ENCODE measurements around the gene NEDD4L. TPM values are rescaled to one million over a fixed set of nuclear protein-coding genes. Genes with fewer than 3 reads are reported as not detected.

The NEDD4L gene
- total RNA-seq, 1 experiment from 2014 or later: 31.7 TPM

DNA sequence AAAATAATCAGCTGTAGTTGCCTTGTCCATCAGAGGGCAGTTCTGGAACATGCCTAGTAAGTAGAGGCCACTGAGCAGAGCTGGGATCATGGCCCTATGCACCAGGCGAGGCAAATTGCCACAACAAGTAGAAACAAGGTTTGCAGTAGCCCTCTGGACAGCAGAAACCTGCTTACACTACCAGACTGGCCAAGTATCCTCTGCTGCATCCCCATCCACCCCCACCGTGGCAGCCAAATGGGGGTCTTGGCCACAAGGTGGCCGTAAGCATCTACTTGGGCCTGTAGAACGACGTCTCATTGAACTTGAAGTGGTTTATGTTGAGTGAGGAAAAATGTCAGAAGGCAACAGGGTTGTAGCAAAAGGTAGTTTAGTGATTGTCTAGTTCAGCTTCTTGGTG lies 343.7 kb downstream of the NEDD4L start:
- peaks cover 95% of the 10 kb centered on the region for H3K36me3 ChIP-seq
- H3K27ac ChIP-seq: no peak overlapping the region
- no peaks in the 10 kb centered on the region for H3K9me3 ChIP-seq (replicated peaks)
- H3K4me3 ChIP-seq: no peak overlapping the region
- peak in 1 of 2 experiments; percentile 25 for DNase-seq (ENCODE audit: low read depth in 1 of 2, low spot score in 2 of 2)
- H3K27me3 ChIP-seq (replicated peaks): no peaks in the 10 kb centered on the region
- no peaks in the 10 kb centered on the region for H3K4me1 ChIP-seq (replicated peaks)

DNA sequence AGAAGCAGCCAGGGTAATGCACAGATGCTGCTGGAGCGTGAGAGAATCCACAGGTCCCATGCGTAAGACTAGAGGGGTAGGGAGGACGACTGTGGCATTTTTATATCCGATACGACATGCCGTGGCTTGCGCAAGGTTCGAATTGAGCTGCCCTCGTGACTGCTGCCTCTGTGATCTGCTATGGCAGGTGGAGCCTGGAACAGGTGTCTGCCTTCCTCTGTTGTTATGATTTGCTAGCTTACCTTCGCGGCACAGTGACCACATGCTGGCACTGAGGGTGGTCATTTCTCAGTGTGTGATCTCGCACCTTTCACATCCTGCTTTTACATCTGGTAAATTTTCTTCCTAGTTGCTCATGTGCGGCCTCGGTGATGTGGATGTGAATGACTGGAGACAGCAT lies 344.7 kb downstream of the NEDD4L start:
- Histone ChIP-seq H3K9me3 (replicated peaks) (no peaks in the 10 kb centered on the region), H3K27me3 (replicated peaks) (no peaks in the 10 kb centered on the region), H3K4me3 (no peak overlapping the region), H3K36me3 (peaks cover 95% of the 10 kb centered on the region), H3K4me1 (replicated peaks) (no peaks in the 10 kb centered on the region), H3K27ac (no peak overlapping the region)
- no peak for DNase-seq (ENCODE audit: low read depth in 1 of 2, low spot score in 2 of 2)

DNA sequence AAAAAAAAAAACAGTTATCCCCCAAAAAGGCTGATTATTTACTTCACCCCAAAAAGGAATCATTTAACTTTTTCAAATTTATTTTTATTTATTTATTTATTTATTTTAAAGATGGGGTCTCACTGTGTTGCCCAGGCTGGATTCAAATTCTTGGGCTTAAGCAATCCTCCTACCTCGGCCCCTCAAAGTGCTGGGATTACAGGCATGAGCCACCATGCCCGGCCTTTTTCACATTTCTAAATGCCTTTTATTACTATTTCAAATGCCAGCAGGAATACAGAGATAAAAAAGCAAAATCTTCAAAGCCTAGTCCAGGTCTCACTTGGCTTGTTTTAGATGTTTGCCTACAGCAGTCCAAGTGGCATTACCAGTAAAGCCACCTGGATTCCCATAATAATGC lies 345.7 kb downstream of the NEDD4L start:
- Histone ChIP-seq H3K27me3 (replicated peaks) (no peaks in the 10 kb centered on the region), H3K4me1 (replicated peaks) (no peaks in the 10 kb centered on the region), H3K4me3 (no peak overlapping the region), H3K27ac (no peak overlapping the region), H3K9me3 (replicated peaks) (no peaks in the 10 kb centered on the region), H3K36me3 (peaks cover 95% of the 10 kb centered on the region)
- DNase-seq (ENCODE audit: low read depth in 1 of 2, low spot score in 2 of 2): no peak

DNA sequence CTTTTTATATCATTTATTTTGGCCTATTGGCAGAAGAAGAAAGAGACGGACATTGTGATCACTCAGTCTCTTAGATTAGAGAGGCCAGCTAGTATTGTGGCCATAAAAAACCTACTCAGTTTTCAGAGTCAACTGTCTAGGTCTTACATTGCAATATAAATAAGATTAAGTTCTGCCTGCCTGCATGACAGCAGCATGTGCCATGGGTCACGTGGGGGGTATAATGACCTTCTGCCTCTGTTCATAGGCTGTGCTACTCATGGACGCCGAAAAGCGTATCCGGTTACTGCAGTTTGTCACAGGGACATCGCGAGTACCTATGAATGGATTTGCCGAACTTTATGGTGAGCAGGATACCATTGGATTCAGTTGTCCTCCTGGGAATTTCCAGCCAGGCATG lies 346.4 kb downstream of the NEDD4L start:
- Histone ChIP-seq H3K27me3 (replicated peaks) (no peaks in the 10 kb centered on the region), H3K4me1 (replicated peaks) (no peaks in the 10 kb centered on the region), H3K9me3 (replicated peaks) (no peaks in the 10 kb centered on the region), H3K4me3 (no peak overlapping the region), H3K27ac (no peak overlapping the region), H3K36me3 (peaks cover 94% of the 10 kb centered on the region)
- DNase-seq (ENCODE audit: low read depth in 1 of 2, low spot score in 2 of 2): no peak

DNA sequence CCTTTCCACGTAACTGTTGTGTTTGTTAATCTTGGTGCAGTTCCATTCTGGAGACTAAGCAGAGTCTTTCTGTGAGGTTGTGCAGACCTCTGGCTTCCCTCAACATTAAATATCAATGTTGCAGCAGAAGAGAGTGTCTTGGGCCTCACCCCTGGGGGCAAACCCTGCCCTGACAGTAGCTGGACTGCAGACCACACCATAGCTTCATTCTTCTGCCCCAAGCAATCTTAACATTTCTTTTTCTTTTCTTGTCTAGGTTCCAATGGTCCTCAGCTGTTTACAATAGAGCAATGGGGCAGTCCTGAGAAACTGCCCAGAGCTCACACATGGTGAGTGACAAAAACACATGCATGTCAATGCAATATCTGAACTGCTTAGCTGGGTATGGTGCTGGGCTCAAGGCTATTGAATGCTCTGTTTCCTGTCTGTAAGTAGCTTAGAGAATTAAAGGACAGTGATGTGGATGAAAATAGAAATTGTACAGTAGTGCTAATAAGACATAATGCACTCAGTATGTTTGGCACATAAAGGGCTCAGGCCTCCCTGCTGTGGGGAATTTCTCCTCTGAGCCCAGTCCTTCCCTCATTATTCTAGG lies 347.3 kb downstream of the NEDD4L start:
- H3K4me1 ChIP-seq (replicated peaks): no peaks in the 10 kb centered on the region
- H3K27me3 ChIP-seq (replicated peaks): no peaks in the 10 kb centered on the region
- H3K36me3 ChIP-seq: peaks cover 89% of the 10 kb centered on the region
- no peak for DNase-seq (ENCODE audit: low read depth in 1 of 2, low spot score in 2 of 2)
- H3K9me3 ChIP-seq (replicated peaks): no peaks in the 10 kb centered on the region
- no peak overlapping the region for H3K27ac ChIP-seq
- H3K4me3 ChIP-seq: no peak overlapping the region

DNA sequence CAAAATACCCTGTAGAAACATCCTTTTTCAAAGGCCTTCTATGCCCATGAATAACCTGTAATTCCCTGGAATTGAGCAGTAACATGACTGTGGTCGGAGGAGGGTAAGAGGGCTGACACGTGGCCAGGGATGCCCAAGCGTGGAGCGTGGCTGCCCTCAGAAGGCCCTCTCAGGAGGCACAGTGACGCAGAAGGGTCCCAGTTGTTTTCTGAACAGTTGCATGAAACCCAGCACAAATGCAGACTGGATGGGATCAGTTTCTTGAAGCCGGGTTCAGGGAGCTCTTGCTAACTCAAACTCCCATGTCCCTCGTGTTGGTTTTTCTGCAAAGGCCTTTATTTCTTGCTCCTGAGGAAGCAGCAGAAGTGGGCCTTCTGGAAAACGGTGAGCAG lies 347.9 kb downstream of the NEDD4L start:
- no peaks in the 10 kb centered on the region for H3K27me3 ChIP-seq (replicated peaks)
- H3K9me3 ChIP-seq (replicated peaks): no peaks in the 10 kb centered on the region
- no peak overlapping the region for H3K4me3 ChIP-seq
- DNase-seq (ENCODE audit: low read depth in 1 of 2, low spot score in 2 of 2): no peak
- no peak overlapping the region for H3K27ac ChIP-seq
- no peaks in the 10 kb centered on the region for H3K4me1 ChIP-seq (replicated peaks)
- H3K36me3 ChIP-seq: peaks cover 88% of the 10 kb centered on the region

DNA sequence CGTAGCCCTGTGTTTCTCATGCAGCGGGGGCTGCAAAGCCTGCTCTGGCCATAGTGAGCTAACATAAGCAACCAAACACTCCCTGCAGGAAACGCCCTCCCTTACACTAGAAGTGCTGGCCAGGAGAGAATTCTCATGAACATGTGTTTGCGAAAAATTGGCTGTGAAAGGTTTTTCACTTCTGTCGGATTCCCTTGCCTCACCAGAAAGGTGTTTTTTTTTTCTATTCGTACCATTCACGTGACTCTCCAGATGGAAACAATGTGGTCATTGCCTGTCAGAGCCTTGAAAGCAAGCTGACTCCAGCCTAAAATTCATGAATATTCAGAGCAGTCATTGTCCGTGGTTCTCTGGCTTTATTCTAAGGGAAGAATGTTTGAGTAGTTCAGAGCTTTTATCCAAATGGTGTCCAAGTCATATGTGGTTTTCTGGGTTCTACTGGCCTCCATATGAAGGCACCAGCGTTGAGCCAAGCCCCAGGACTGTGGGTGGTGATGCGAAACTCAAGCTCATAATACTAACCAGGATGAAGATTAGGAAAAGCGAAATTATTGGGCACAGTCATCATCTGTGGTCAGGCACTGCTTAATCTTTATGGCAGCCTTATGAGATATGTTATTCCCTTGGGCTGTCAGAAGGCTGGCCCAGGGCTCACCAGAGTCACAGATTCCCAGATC lies 348.4 kb downstream of the NEDD4L start:
- Histone ChIP-seq H3K4me3 (no peak overlapping the region), H3K27me3 (replicated peaks) (no peaks in the 10 kb centered on the region), H3K36me3 (peaks cover 86% of the 10 kb centered on the region), H3K27ac (no peak overlapping the region), H3K4me1 (replicated peaks) (no peaks in the 10 kb centered on the region), H3K9me3 (replicated peaks) (no peaks in the 10 kb centered on the region)
- DNase-seq (ENCODE audit: low read depth in 1 of 2, low spot score in 2 of 2): no peak

DNA sequence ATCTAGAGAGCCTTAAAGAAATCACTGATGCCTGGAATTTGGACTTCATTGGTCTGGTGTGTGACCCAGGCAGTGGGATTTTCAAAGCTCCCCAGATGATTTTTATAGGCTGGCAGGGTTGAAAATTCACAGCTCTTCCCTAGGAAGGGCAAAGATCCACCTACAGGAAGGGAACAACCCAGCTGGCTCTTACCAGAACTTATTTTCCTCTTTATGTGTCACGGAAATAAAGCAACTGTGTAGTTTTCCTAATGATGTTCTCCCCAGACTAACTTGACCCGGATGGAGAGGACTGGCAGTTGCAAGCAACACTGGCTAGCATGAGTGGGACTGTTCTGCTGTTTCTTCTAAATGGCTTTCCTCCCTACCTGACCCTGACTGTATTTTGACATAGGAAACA lies 349.3 kb downstream of the NEDD4L start:
- no peak for DNase-seq (ENCODE audit: low read depth in 1 of 2, low spot score in 2 of 2)
- Histone ChIP-seq H3K36me3 (peaks cover 82% of the 10 kb centered on the region), H3K4me1 (replicated peaks) (no peaks in the 10 kb centered on the region), H3K9me3 (replicated peaks) (no peaks in the 10 kb centered on the region), H3K27ac (no peak overlapping the region), H3K4me3 (no peak overlapping the region), H3K27me3 (replicated peaks) (no peaks in the 10 kb centered on the region)

DNA sequence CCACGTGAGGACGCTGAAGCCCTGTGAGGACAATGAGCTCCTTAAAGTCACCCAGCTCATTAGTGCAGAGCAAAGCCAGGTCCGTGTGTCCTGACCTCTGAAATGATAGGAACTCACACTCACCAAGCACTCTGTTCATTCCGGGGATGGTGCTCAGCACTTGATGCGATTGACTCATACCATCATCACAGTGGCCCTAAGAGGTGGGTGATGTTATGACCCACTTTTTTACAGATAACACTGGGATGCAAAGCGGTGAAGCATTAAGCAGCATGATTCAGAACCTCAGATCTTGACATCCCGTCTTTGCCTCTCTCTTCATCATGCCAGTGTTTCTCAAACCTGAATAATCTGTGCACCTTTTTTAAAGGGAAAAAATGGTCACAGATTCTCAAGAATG lies 350.0 kb downstream of the NEDD4L start:
- Histone ChIP-seq H3K4me1 (replicated peaks) (no peaks in the 10 kb centered on the region), H3K4me3 (no peak overlapping the region), H3K36me3 (peaks cover 79% of the 10 kb centered on the region), H3K27me3 (replicated peaks) (no peaks in the 10 kb centered on the region), H3K27ac (no peak overlapping the region), H3K9me3 (replicated peaks) (no peaks in the 10 kb centered on the region)
- DNase-seq (ENCODE audit: low read depth in 1 of 2, low spot score in 2 of 2): no peak

DNA sequence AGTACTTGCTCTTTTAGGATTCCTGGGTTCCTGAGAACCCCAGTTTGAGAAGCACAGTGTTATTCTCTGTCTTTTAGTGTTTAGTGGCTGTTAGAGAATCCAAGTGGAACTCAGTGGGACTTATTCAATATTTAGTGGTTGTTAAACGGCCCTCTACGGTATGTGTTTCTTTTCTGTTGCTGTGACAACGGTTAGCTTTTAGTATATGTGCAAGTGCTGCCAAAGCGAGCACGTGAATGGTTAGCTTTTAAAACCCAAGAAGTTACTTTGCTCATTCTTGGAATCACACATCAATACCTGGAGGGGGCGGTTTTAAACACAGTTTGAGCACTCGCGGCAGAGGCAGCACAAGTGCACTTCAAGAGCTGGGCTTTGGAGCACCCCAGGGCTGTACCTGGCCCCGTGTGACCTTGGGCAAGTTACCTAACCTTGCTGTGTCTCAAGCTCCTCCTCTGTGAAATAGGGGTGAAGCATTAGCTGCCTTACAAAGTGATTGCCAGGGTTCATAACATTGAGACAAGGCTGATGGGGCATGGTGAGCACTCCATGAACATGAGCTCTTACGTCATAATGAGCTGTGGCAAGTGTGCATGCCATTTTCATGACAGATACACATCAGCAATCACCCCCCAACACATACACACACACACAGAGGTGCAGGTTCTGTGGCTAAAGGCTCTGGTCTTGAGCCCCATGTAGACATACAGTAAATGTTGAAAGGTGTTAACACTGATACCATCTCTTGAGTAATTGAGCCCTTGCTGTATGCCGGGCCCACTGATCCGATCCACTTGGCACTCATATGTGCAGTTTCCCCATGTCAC lies 350.8 kb downstream of the NEDD4L start:
- DNase-seq (ENCODE audit: low read depth in 1 of 2, low spot score in 2 of 2): no peak
- H3K27me3 ChIP-seq (replicated peaks): no peaks in the 10 kb centered on the region
- no peak overlapping the region for H3K4me3 ChIP-seq
- no peak overlapping the region for H3K27ac ChIP-seq
- H3K9me3 ChIP-seq (replicated peaks): no peaks in the 10 kb centered on the region
- H3K36me3 ChIP-seq: peaks cover 81% of the 10 kb centered on the region
- H3K4me1 ChIP-seq (replicated peaks): no peaks in the 10 kb centered on the region

DNA sequence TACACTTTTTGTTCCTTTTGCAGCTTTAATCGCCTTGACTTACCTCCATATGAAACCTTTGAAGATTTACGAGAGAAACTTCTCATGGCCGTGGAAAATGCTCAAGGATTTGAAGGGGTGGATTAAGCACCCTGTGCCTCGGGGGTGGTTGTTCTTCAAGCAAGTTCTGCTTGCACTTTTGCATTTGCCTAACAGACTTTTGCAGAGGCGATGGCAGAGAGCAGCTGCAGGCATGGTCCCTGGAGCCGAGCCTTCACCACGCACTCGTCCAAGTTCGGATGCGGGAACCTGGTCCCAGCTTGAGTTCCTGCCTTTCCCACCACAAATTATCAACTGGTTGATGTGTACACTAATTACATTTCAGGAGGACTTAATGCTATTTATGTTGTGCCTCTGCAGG lies 352.1 kb downstream of the NEDD4L start:
- Histone ChIP-seq H3K36me3 (peaks cover 68% of the 10 kb centered on the region), H3K27me3 (replicated peaks) (no peaks in the 10 kb centered on the region), H3K4me3 (no peak overlapping the region), H3K9me3 (replicated peaks) (no peaks in the 10 kb centered on the region), H3K4me1 (replicated peaks) (no peaks in the 10 kb centered on the region), H3K27ac (no peak overlapping the region)
- no peak for DNase-seq (ENCODE audit: low read depth in 1 of 2, low spot score in 2 of 2)

DNA sequence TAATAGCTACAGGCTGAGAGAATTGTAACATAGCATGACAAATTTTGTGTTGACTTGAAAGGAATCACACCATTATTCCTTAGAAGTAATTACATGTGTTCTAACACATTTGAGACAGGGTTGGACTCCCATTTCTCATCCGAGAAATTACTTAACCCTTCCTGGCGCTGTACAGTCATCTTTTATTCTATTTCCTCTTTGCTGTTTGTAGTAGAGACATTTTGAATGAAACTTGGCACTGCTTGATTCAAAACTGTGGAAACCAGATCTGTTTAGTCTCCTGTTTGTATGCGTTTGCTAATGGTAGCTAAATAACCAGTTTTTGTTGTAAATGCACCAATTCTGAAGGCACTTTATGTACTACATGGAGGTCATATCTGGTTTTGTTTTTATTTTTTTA lies 352.9 kb downstream of the NEDD4L start:
- DNase-seq (ENCODE audit: low read depth in 1 of 2, low spot score in 2 of 2): no peak
- peaks cover 60% of the 10 kb centered on the region for H3K36me3 ChIP-seq
- H3K9me3 ChIP-seq (replicated peaks): no peaks in the 10 kb centered on the region
- peaks cover 2% of the 10 kb centered on the region for H3K4me1 ChIP-seq (replicated peaks)
- H3K27me3 ChIP-seq (replicated peaks): no peaks in the 10 kb centered on the region
- no peak overlapping the region for H3K4me3 ChIP-seq
- H3K27ac ChIP-seq: no peak overlapping the region

DNA sequence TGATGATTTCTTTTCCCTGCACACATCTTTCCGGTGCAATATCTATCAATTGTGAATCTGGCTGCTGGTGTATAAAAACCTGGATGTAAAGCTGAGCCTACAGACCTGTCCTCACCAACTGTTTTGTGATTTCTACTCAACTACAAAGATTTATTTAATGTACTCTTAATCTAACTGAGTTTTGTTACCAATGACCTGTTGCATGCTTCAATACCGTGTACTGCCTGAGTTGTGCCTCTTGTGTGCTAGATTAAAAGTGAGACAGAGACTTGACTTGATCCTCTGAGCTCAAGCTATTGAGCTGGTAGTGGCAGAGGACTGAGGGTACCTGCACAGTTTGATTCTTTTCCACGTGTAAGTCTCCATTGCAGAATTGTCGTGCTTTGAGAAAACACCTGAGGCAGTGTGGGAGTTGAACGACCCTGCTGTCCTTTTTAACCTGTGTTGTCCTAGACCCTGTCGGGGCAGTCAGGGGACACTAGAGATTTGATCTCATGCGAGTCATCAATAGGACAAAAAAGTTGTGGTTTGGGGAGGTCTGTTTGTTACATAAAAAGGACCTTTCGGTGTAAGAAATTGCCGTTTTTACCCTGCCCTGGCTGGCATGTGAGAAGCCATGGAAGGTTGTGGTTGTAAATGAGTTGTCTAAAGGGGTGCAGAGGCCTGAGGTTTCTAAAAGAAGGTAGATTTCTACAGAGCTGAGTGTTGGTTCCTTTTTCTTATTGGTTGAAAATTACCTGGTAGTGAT lies 353.5 kb downstream of the NEDD4L start:
- Histone ChIP-seq H3K9me3 (replicated peaks) (no peaks in the 10 kb centered on the region), H3K27ac (no peak overlapping the region), H3K4me3 (no peak overlapping the region), H3K36me3 (peaks cover 54% of the 10 kb centered on the region), H3K4me1 (replicated peaks) (peaks cover 6% of the 10 kb centered on the region), H3K27me3 (replicated peaks) (no peaks in the 10 kb centered on the region)
- DNase-seq (ENCODE audit: low read depth in 1 of 2, low spot score in 2 of 2): no peak

Data from SJSA1 (cell line).